HepG2 (cell line): ENCODE results near the gene THAP9. TPM values are rescaled to one million over a fixed set of nuclear protein-coding genes. Genes with fewer than 3 reads are reported as not detected.

ENCODE experiments used
- ATAC-seq: fragments of 200-7000 bp; cut with Tn5 transposase; 3 replicates; pipeline ENCODE4 v1.9.1; 2020; ENCODE audit warnings: mild to moderate bottlenecking, moderate library complexity
- BruUV-seq: library from RNA; stranded (reverse); fragments of 400-500 nt; replicated peaks from 2 replicates; lab custom pipeline; 2021; lab: Mats Ljungman, UMichigan
- CTCF ChIA-PET: fragments of 300-600 bp; formaldehyde crosslinking; extraction: SDS; loops from one replicate; lab custom pipeline; 2021; ENCODE audit warnings: low total read pairs, inconsistent platforms, low intra/inter-chr PET ratio; lab: Yijun Ruan, JAX
- POLR2A ChIA-PET: fragments of 350-600 bp; sonication (Branson Sonifier 250); formaldehyde crosslinking; loops from one replicate; lab custom pipeline; 2020; ENCODE audit warnings: antibody characterized with exemption, inconsistent platforms; lab: Yijun Ruan, JAX
- DNase-seq: peaks from one replicate; pipeline ENCODE4 v3.0.0-alpha.2; 2015; ENCODE audit warnings: low spot score
- FAIRE-seq: peaks from 3 replicates; lab custom pipeline; 2011; peaks lifted over from hg19 to GRCh38; lab: Jason Lieb, UNC
- H2AFZ ChIP-seq: one replicate; pipeline ENCODE4 v1.6.1; 2011; ENCODE audit warnings: low read length, inconsistent platforms
- H3K27ac ChIP-seq: fragments of 300-600 bp; 3 replicates; pipeline ENCODE4 v1.8.0; 2011; ENCODE audit warnings: mixed run types, mild to moderate bottlenecking, mixed read lengths, low read length, inconsistent platforms; ENCODE audit not compliant: insufficient read depth; ENCODE audit errors: extremely low read length
- H3K27me3 ChIP-seq, 2 experiments: fragments of 200-600 bp in 1 of 2; 2 replicates in 1 of 2; 3 replicates in 1 of 2; pipeline versions ENCODE4 v1.6.0 to v1.8.0; 2011; ENCODE audit warnings: low read length in 2 of 2, mild to moderate bottlenecking in 2 of 2, moderate library complexity in 2 of 2, inconsistent platforms in 1 of 2; ENCODE audit not compliant: insufficient read depth in 2 of 2, control insufficient read depth in 1 of 2
- H3K36me3 ChIP-seq, 2 experiments: fragments of 200-600 bp in 1 of 2; replicated peaks in 1 of 2; 2 replicates in 1 of 2; 3 replicates in 1 of 2; pipeline versions ENCODE4 v1.5.1 to v1.8.0; 2011; ENCODE audit warnings: low read length in 2 of 2, inconsistent platforms in 1 of 2; ENCODE audit not compliant: insufficient read depth in 2 of 2, control insufficient read depth in 1 of 2
- H3K4me1 ChIP-seq: 2 replicates; pipeline ENCODE4 v1.5.1; 2012; ENCODE audit warnings: low read length, inconsistent platforms; ENCODE audit not compliant: insufficient read depth
- H3K4me2 ChIP-seq: 2 replicates; pipeline ENCODE4 v1.6.0; 2011; ENCODE audit warnings: low read depth, low read length, inconsistent platforms
- H3K4me3 ChIP-seq, 3 experiments: fragments of 200-600 bp in 1 of 3; sonication (generic), shearing (Covaris generic) in 1 of 3; replicated peaks in 1 of 3; 2 replicates each; pipeline ENCODE4 v1.5.1; 2011 to 2016; ENCODE audit warnings: low read length in 3 of 3, inconsistent platforms in 2 of 3, low read depth in 2 of 3, mild to moderate bottlenecking in 2 of 3, control low read depth in 1 of 3, mixed read lengths in 1 of 3; ENCODE audit not compliant: insufficient read depth in 1 of 3
- H3K79me2 ChIP-seq: one replicate; pipeline ENCODE4 v1.6.1; 2011; ENCODE audit warnings: low read length, inconsistent platforms; ENCODE audit not compliant: insufficient read depth
- H3K9ac ChIP-seq: 2 replicates; pipeline ENCODE4 v1.6.0; 2011; ENCODE audit warnings: mild to moderate bottlenecking, low read depth, low read length, inconsistent platforms; ENCODE audit not compliant: insufficient read depth
- H3K9me3 ChIP-seq: 2 replicates; pipeline ENCODE4 v1.5.1; 2012; ENCODE audit warnings: mild to moderate bottlenecking, low read length
- H4K20me1 ChIP-seq: 2 replicates; pipeline ENCODE4 v1.6.0; 2011; ENCODE audit warnings: inconsistent platforms, mild to moderate bottlenecking, low read length, moderate library complexity; ENCODE audit not compliant: insufficient read depth
- GTF3A ChIP-seq: sonication (generic); formaldehyde crosslinking; conservative IDR thresholded peaks from 2 replicates; pipeline ENCODE4 v1.4.0; 2020; ENCODE audit warnings: mild to moderate bottlenecking, missing genetic modification reagents
- KDM6A ChIP-seq: IDR thresholded peaks from 2 replicates; pipeline ENCODE4 v1.6.1; 2016; ENCODE audit warnings: low read depth
- MTF1 ChIP-seq: sonication (generic); formaldehyde crosslinking; IDR thresholded peaks from 2 replicates; pipeline ENCODE4 v1.5.0; 2020; ENCODE audit warnings: missing genetic modification reagents
- MYNN ChIP-seq: sonication (generic); formaldehyde crosslinking; IDR thresholded peaks from 2 replicates; pipeline ENCODE4 v1.4.0; 2020; ENCODE audit warnings: mild to moderate bottlenecking, low read depth, missing genetic modification reagents
- RFX1 ChIP-seq: fragments of 450-650 bp; IDR thresholded peaks from 2 replicates; pipeline ENCODE4 v1.6.1; 2017
- SSRP1 ChIP-seq: IDR thresholded peaks from 2 replicates; pipeline ENCODE4 v1.6.1; 2016; ENCODE audit warnings: control low read depth
- TIGD3 ChIP-seq: sonication (generic); formaldehyde crosslinking; IDR thresholded peaks from 2 replicates; pipeline ENCODE4 v1.5.1; 2020; ENCODE audit warnings: mild to moderate bottlenecking, missing genetic modification reagents, borderline replicate concordance
- YEATS4 ChIP-seq: sonication (generic); formaldehyde crosslinking; IDR thresholded peaks from 2 replicates; pipeline ENCODE4 v1.4.0; 2020; ENCODE audit warnings: missing genetic modification reagents, borderline replicate concordance
- ZFP36L1 ChIP-seq: sonication (generic); formaldehyde crosslinking; IDR thresholded peaks from 2 replicates; pipeline ENCODE4 v1.8.0; 2022; ENCODE audit warnings: mild to moderate bottlenecking, missing genetic modification reagents, moderate library complexity
- ZNF335 ChIP-seq: sonication (generic); formaldehyde crosslinking; IDR thresholded peaks from 2 replicates; pipeline ENCODE4 v1.4.0; 2020; ENCODE audit warnings: missing genetic modification reagents
- ZNF354B ChIP-seq: sonication (generic); formaldehyde crosslinking; IDR thresholded peaks from 2 replicates; pipeline ENCODE4 v1.8.0; 2022; ENCODE audit warnings: mild to moderate bottlenecking, missing genetic modification reagents
- ZNF501 ChIP-seq: sonication (generic); formaldehyde crosslinking; IDR thresholded peaks from 2 replicates; pipeline ENCODE4 v1.5.1; 2020; ENCODE audit warnings: mild to moderate bottlenecking, moderate library complexity, missing genetic modification reagents
- ZNF513 ChIP-seq: sonication (generic); formaldehyde crosslinking; conservative IDR thresholded peaks from 2 replicates; pipeline ENCODE4 v1.5.0; 2020; ENCODE audit warnings: missing genetic modification reagents
- ZSCAN30 ChIP-seq: sonication (generic); formaldehyde crosslinking; IDR thresholded peaks from 2 replicates; pipeline ENCODE4 v1.5.0; 2020; ENCODE audit warnings: mild to moderate bottlenecking, missing genetic modification reagents
- in situ Hi-C: cut with HindIII; loops from 2 replicates; pipeline ENCODE4 v1.10.0; 2017; ENCODE audit warnings: low pct_unique_long_range_greater_than_20kb; ENCODE audit not compliant: extremely low pct_ligation_motif_present
- intact Hi-C: fragments of 100-400 bp; cut with micrococcal nuclease; formaldehyde crosslinking; loops from one replicate; pipeline ENCODE4 v1.10.0; 2022; ENCODE audit not compliant: unreplicated experiment
- polyA plus RNA-seq, 8 experiments: library from polyadenylated mRNA; depleted of rRNA in 3 of 8; stranded (reverse) in 7 of 8; unstranded in 1 of 8; fragments of >200 nt; fragmentation: Illumina TruSeq in 4 of 8; extraction: Trizol in 4 of 8; gene quantifications; 2 replicates each; pipeline versions ENCODE4 v1.2.1 to v1.2.3, GENCODE V29; 2011 to 2016; ENCODE audit warnings: low read depth in 4 of 8, missing spikeins in 1 of 8, mixed read lengths in 1 of 8; ENCODE audit not compliant: insufficient read depth in 1 of 8
- total RNA-seq, 5 experiments: library from RNA; depleted of rRNA; stranded (reverse); fragments of >200 nt; fragmentation: Illumina TruSeq; extraction: Trizol; gene quantifications; 2 replicates each; pipeline ENCODE4 v1.2.3, GENCODE V29; 2016; ENCODE audit warnings: low read depth in 1 of 5
- TF ChIP-seq, protein P1 (sequence below): sonication (generic); formaldehyde crosslinking; IDR thresholded peaks from 2 replicates; pipeline ENCODE4 v1.4.0; 2020; ENCODE audit warnings: missing genetic modification reagents
- TF ChIP-seq, protein P2 (sequence below): sonication (generic); formaldehyde crosslinking; IDR thresholded peaks from 2 replicates; pipeline ENCODE4 v1.4.0; 2020; ENCODE audit warnings: missing genetic modification reagents

THAP9 gene
- total and polyA plus RNA-seq, 2 of the 13 experiments (the other 11 are each of a cell fraction or from before 2014, with no cell fraction given): 6.0 to 7.2 TPM

- TF ChIP-seq MTF1 (CRISPR knock-in tag) (no peak), YEATS4 (CRISPR knock-in tag) (no peak), ZNF354B (CRISPR knock-in tag) (no peak), ZNF335 (CRISPR knock-in tag) (no peak), ZSCAN30 (CRISPR knock-in tag) (no peak), TIGD3 (CRISPR knock-in tag) (no peak), ZNF501 (CRISPR knock-in tag) (no peak), SSRP1 (no peak)
Observed at GRCh38 chr4:82930848-82931755, 30.6 kb downstream of the THAP9 start (continued).

DNA sequence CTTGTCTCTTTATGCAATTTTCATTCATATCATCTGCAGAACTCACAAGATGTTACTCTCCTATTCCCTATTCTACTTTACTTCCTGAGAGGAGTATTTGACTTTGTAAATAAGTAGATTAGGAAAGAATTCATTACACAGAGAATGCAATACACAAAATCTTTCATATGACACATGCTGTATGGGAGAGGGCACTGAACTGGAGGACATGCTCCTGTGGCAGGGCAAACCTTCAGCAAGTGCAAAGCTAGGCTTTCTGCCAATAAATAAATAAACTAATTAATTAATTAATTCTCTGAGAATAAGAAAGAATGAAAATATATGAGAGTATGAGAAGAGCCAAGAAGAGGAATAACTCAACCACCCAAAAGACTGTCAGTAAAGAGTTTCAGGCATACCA is 33.9 kb downstream of the THAP9 start:
- ChIA-PET CTCF (no interaction called here), POLR2A (no interaction called here)
- ATAC-seq: no peak
- Histone ChIP-seq H3K36me3 (peaks cover 12 to 74% of the 10 kb centered on the region in 2 experiments), H4K20me1 (no peaks in the 10 kb centered on the region), H2AFZ (no peak overlapping the region), H3K9ac (no peak overlapping the region), H3K27me3 (no peaks in the 10 kb centered on the region), H3K79me2 (no peaks in the 10 kb centered on the region), H3K4me2 (no peak overlapping the region), H3K27ac (no peak overlapping the region), H3K4me1 (no peaks in the 10 kb centered on the region), H3K4me3 (no peak overlapping the region), H3K9me3 (no peaks in the 10 kb centered on the region)
- DNase-seq: no peak
- in situ Hi-C loops: no loop called here
- intact Hi-C loops: no loop called here
- no peak for FAIRE-seq
- BruUV-seq: no TSS peak
- TF ChIP-seq, protein P1, sequence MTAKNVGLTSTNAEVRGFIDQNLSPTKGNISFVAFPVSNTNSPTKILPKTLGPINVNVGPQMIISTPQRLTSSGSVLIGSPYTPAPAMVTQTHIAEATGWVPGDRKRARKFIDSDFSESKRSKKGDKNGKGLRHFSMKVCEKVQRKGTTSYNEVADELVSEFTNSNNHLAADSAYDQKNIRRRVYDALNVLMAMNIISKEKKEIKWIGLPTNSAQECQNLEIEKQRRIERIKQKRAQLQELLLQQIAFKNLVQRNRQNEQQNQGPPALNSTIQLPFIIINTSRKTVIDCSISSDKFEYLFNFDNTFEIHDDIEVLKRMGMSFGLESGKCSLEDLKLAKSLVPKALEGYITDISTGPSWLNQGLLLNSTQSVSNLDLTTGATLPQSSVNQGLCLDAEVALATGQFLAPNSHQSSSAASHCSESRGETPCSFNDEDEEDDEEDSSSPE: no peak
- no peak for TF ChIP-seq ZNF513 (CRISPR knock-in tag)
- no peak for TF ChIP-seq KDM6A (CRISPR knock-in tag)
- no peak for TF ChIP-seq MYNN
- TF ChIP-seq GTF3A (CRISPR knock-in tag): no peak
- TF ChIP-seq, protein P2, sequence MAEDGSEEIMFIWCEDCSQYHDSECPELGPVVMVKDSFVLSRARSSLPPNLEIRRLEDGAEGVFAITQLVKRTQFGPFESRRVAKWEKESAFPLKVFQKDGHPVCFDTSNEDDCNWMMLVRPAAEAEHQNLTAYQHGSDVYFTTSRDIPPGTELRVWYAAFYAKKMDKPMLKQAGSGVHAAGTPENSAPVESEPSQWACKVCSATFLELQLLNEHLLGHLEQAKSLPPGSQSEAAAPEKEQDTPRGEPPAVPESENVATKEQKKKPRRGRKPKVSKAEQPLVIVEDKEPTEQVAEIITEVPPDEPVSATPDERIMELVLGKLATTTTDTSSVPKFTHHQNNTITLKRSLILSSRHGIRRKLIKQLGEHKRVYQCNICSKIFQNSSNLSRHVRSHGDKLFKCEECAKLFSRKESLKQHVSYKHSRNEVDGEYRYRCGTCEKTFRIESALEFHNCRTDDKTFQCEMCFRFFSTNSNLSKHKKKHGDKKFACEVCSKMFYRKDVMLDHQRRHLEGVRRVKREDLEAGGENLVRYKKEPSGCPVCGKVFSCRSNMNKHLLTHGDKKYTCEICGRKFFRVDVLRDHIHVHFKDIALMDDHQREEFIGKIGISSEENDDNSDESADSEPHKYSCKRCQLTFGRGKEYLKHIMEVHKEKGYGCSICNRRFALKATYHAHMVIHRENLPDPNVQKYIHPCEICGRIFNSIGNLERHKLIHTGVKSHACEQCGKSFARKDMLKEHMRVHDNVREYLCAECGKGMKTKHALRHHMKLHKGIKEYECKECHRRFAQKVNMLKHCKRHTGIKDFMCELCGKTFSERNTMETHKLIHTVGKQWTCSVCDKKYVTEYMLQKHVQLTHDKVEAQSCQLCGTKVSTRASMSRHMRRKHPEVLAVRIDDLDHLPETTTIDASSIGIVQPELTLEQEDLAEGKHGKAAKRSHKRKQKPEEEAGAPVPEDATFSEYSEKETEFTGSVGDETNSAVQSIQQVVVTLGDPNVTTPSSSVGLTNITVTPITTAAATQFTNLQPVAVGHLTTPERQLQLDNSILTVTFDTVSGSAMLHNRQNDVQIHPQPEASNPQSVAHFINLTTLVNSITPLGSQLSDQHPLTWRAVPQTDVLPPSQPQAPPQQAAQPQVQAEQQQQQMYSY (CRISPR knock-in tag): no peak
- no peak for TF ChIP-seq ZFP36L1 (CRISPR knock-in tag)
- TF ChIP-seq RFX1: no peak
